Measurements from ENCODE around the gene RYR2. TPM values are rescaled to one million over a fixed set of nuclear protein-coding genes. Genes with fewer than 3 reads are reported as not detected.

RYR2 gene
- total RNA-seq, 1 donor from 2014 or later = 8.7 TPM

DNA sequence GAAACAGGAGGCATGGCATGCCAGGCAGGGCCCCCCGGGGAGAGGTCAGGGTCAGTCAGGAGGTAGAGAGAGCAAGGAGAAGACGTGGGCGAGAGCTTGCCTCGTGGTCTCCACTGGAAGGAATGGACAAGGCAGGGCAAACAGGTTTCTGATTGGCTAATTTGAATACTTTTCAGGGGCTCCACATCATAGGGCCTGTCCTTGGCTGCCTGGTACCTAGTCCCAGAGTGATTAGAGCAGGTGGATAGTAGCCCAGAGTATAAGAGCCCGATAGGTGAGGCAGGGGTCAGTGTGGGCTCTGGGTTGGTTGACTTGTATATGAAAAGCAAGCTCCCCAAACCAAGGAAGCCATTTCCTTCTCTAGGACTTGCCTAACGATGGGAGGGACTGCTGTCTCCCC is 670.1 kb downstream of the RYR2 start:
- H3K9me3 Mint-ChIP-seq = no peaks in the 10 kb centered on the region
- no peak overlapping the region for H3K4me3 Mint-ChIP-seq (ENCODE audit: low read depth)
- H3K4me1 Mint-ChIP-seq (ENCODE audit: low read depth) = no peaks in the 10 kb centered on the region
- intact Hi-C loops (cut with micrococcal nuclease) = no loop called here
- no peak for DNase-seq (ENCODE audit: low spot score)
- H3K36me3 Mint-ChIP-seq (ENCODE audit: low read depth) = no peaks in the 10 kb centered on the region
- H3K27ac Mint-ChIP-seq = no peak overlapping the region
- no peaks in the 10 kb centered on the region for H3K27me3 Mint-ChIP-seq (ENCODE audit: low read depth)

DNA sequence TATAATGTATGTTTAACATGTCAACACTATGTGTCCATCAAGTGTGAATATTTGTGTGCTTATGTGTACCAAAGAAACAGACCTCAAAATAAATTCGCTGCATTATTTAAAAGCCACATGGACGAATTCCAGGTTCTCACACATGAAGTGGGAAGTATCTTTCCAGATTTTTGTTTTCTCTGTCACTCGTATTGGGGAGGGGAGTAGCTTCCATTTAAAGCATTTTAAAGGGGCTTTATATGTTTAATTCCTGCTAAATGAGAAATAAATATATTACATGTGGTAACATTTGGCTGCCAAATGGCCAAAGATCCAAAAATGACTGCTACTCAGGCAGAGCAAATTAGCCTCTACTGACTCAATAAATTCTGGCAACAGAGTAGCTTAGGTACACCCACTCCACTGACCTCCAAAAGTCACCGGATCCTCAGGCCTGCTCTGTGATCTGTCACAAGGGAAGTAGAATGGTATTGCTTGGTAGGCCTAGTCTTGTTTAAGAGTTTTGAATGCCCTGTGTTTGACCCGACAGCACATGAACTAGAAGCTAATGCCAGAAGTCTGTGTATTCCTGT is 670.7 kb downstream of the RYR2 start:
- Mint-ChIP-seq H3K9me3 (no peaks in the 10 kb centered on the region), H3K27me3 (ENCODE audit: low read depth) (no peaks in the 10 kb centered on the region), H3K27ac (no peak overlapping the region), H3K4me3 (ENCODE audit: low read depth) (no peak overlapping the region), H3K36me3 (ENCODE audit: low read depth) (no peaks in the 10 kb centered on the region), H3K4me1 (ENCODE audit: low read depth) (no peaks in the 10 kb centered on the region)
- DNase-seq (ENCODE audit: low spot score) = no peak
- intact Hi-C loops (cut with micrococcal nuclease) = no loop called here

DNA sequence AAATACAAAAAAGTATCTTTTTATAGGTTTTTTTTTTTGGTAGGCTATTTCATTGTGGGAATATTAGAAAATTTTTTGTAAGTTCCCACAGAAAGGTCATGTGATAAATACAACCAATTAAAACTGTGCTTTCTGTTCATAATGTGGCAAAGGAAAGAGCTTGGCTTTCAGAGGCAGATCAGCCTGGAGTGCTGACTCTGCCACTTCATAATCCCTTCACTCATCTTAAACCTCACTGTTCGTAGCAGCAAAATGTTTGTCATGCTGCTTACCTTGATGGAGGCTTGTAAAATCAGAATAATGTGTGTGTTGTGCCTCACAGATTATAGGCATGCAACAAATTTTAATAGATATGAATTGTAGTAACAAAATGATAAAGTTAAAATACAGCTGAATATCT is 671.9 kb downstream of the RYR2 start:
- H3K27me3 Mint-ChIP-seq (ENCODE audit: low read depth) = no peaks in the 10 kb centered on the region
- no peak for DNase-seq (ENCODE audit: low spot score)
- no peaks in the 10 kb centered on the region for H3K4me1 Mint-ChIP-seq (ENCODE audit: low read depth)
- H3K27ac Mint-ChIP-seq = no peak overlapping the region
- H3K9me3 Mint-ChIP-seq = no peaks in the 10 kb centered on the region
- H3K4me3 Mint-ChIP-seq (ENCODE audit: low read depth) = no peak overlapping the region
- intact Hi-C loops (cut with micrococcal nuclease) = no loop called here
- H3K36me3 Mint-ChIP-seq (ENCODE audit: low read depth) = no peaks in the 10 kb centered on the region

DNA sequence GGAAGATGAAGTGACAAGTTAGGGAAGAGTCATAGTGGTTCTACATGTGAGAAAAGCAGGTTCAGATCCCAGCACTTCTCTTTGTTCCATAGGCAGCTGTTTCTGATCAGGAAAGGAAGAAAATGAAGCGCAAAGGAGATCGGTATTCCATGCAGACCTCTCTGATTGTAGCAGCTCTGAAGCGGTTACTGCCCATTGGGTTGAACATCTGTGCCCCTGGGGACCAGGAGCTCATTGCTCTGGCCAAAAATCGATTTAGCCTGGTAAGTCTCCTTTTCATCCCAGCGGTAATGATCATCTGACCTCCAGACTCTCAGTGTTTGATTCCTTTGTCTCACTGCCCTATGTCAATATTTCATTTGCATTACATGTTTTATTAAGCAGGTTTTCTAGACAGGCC is 675.1 kb downstream of the RYR2 start:
- DNase-seq (ENCODE audit: low spot score) = no peak
- intact Hi-C loops (cut with micrococcal nuclease) = no loop called here
- H3K4me3 Mint-ChIP-seq (ENCODE audit: low read depth) = no peak overlapping the region
- no peaks in the 10 kb centered on the region for H3K9me3 Mint-ChIP-seq
- no peak overlapping the region for H3K27ac Mint-ChIP-seq
- H3K4me1 Mint-ChIP-seq (ENCODE audit: low read depth) = no peaks in the 10 kb centered on the region
- no peaks in the 10 kb centered on the region for H3K36me3 Mint-ChIP-seq (ENCODE audit: low read depth)
- H3K27me3 Mint-ChIP-seq (ENCODE audit: low read depth) = no peaks in the 10 kb centered on the region

DNA sequence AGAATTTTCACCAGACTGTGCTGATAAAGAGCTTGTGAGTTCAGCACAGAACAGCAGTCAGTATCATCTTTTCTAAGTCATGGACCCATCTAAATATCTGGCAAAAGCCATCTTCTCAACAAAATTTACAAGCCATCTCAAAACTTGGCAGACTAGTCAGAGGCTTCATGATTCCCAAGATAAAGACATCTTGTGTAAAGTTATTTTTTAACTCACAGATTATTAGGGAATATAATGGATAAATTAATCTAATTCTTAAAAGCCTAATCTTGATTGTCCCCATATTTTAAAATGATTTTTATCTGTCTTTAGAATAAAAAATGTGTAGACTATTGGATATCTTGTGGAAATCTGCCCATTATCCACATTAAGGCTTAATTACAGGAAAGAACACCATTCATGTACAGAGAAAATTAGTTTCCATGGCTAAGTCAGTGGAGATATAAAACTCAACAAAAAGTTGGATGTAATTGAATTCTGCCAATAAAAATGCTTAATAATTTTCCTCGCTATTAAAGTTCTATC is 688.9 kb downstream of the RYR2 start:
- peaks cover 7% of the 10 kb centered on the region for H3K9me3 Mint-ChIP-seq
- H3K27me3 Mint-ChIP-seq (ENCODE audit: low read depth) = no peaks in the 10 kb centered on the region
- DNase-seq (ENCODE audit: low spot score) = no peak
- H3K4me3 Mint-ChIP-seq (ENCODE audit: low read depth) = no peak overlapping the region
- intact Hi-C loops (cut with micrococcal nuclease) = no loop called here
- H3K36me3 Mint-ChIP-seq (ENCODE audit: low read depth) = no peaks in the 10 kb centered on the region
- H3K4me1 Mint-ChIP-seq (ENCODE audit: low read depth) = no peaks in the 10 kb centered on the region
- no peak overlapping the region for H3K27ac Mint-ChIP-seq

DNA sequence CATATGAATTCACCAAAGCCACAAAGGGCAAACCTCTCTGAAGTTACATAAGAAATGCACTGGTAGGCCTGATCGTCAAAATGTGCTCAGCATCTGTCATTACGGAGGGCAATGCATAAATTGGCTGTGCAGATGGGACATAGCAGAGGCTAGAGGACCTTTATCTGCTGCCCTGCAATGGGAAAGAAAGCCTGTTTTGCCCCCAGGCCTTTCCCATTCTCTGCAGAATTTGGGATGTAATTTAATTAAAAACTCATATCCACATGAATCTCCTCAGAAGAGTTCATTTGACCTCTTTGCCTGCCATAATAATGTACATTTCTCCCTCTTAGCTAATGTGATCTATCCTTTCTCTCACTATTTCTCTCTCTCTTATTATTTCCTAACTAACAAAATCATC is 690.7 kb downstream of the RYR2 start:
- H3K27me3 Mint-ChIP-seq (ENCODE audit: low read depth) = no peaks in the 10 kb centered on the region
- peaks cover 7% of the 10 kb centered on the region for H3K9me3 Mint-ChIP-seq
- DNase-seq (ENCODE audit: low spot score) = no peak
- peaks cover 8% of the 10 kb centered on the region for H3K4me1 Mint-ChIP-seq (ENCODE audit: low read depth)
- no peaks in the 10 kb centered on the region for H3K36me3 Mint-ChIP-seq (ENCODE audit: low read depth)
- no peak overlapping the region for H3K27ac Mint-ChIP-seq
- H3K4me3 Mint-ChIP-seq (ENCODE audit: low read depth) = no peak overlapping the region
- intact Hi-C loops (cut with micrococcal nuclease) = no loop called here

DNA sequence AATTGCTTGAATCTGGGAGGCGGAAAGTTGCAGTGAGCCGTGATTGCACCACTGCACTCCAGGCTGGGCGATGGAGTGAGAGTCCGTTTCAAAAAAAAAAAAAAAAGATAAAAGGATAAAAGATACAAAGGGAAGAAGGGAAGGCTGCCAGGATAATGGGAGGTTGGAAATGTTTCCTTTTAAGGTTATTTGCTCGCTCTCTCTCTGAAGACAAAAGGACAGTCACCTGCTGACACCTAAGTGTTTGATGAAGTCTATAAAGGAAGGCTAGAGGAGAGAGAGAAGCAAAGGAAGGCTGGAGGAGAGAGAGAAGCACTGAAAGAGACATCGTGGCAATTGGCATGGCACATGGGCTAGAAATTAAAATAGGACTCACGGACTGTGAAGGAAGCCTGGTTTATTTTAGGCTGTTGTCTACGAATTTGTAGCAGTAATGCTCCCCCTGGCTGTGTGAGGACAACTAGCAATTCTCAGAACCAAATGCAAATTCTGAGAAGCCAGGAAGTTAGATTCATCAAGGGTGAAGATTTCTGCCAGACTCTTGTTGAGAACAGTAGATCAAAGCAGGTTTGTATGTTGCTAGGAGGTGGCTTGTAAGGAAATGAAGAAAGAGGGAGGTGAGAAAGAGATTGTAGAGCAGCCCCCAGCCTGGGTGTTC is 694.5 kb downstream of the RYR2 start:
- intact Hi-C loops (cut with micrococcal nuclease) = no loop called here
- H3K4me1 Mint-ChIP-seq (ENCODE audit: low read depth) = peaks cover 13% of the 10 kb centered on the region
- H3K27me3 Mint-ChIP-seq (ENCODE audit: low read depth) = no peaks in the 10 kb centered on the region
- peaks cover 7% of the 10 kb centered on the region for H3K9me3 Mint-ChIP-seq
- peak overlapping the region; percentile 58 for H3K27ac Mint-ChIP-seq
- no peaks in the 10 kb centered on the region for H3K36me3 Mint-ChIP-seq (ENCODE audit: low read depth)
- no peak overlapping the region for H3K4me3 Mint-ChIP-seq (ENCODE audit: low read depth)
- peak; percentile 22 for DNase-seq (ENCODE audit: low spot score)

DNA sequence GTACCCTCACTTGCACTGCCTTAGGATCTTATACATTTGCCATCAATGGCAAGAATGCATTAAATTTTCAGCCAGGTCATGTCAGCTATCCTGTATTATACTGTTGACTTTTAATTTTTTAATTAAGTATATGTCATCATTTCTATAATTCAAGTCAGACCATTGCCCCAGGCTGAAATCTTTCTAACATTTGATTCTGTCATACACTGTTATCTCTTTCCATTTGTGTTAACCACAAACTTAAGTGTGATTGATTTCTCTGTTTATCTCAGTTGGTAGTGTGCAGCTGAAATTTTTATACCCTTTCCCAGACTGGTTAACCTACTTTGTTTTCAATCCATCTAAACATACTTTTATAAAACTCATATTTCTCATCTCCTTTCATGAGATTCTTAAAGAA is 695.5 kb downstream of the RYR2 start:
- Mint-ChIP-seq H3K36me3 (ENCODE audit: low read depth) (no peaks in the 10 kb centered on the region), H3K4me3 (ENCODE audit: low read depth) (no peak overlapping the region), H3K27ac (no peak overlapping the region), H3K4me1 (ENCODE audit: low read depth) (peaks cover 13% of the 10 kb centered on the region), H3K9me3 (peaks cover 7% of the 10 kb centered on the region), H3K27me3 (ENCODE audit: low read depth) (no peaks in the 10 kb centered on the region)
- intact Hi-C loops (cut with micrococcal nuclease) = no loop called here
- no peak for DNase-seq (ENCODE audit: low spot score)

DNA sequence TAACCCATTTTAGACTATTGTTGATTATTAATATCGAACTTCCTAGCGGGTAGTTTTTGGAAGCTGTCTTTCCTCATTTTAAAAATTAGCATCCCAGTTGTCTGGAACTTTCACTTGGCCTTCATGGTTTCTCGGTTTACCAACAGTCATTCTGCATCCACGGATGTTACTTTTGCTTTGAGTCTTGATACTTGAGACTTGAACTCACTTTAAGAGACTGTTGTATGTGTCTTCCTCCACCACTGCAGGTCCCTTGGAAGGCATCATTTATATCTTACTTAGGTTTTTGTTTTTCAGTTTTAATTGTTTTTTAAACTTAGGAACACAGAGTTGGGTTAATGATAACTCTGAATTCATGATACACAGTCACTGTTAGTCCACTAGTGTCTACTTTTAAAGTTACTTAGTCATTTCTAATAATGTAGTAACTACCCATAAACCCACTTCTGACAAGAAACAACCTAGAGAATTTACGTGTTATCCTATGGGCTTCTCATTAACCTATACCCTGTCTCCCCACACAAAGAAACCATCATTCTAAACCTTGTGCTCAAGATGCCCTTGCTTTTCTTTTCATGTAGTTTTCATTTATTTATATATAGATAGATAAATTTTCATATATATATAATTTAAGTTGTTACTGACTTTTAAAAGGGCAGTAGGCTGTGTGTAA is 696.1 kb downstream of the RYR2 start:
- Mint-ChIP-seq H3K9me3 (peaks cover 7% of the 10 kb centered on the region), H3K27me3 (ENCODE audit: low read depth) (no peaks in the 10 kb centered on the region), H3K27ac (no peak overlapping the region), H3K4me3 (ENCODE audit: low read depth) (no peak overlapping the region), H3K4me1 (ENCODE audit: low read depth) (peaks cover 13% of the 10 kb centered on the region), H3K36me3 (ENCODE audit: low read depth) (no peaks in the 10 kb centered on the region)
- intact Hi-C loops (cut with micrococcal nuclease) = no loop called here
- DNase-seq (ENCODE audit: low spot score) = no peak

DNA sequence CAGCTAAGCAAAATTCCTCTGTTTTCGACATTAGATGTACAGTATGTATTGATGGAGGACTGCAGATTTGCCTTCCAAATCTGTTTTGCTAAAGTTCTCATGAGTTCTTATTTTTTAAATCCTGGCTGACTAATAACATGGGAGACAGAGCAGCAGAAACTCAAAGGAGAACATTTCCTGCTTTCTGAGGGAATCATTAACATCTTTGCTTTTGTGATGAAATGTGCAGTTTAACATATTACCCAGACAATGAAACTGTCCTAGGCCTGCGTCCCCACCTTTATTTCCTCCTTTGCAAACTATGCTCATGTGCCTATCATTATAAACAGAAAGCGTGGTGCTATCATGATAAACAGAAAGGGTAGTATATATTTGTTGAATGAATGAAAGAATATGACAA is 698.9 kb downstream of the RYR2 start:
- H3K9me3 Mint-ChIP-seq = no peaks in the 10 kb centered on the region
- H3K4me3 Mint-ChIP-seq (ENCODE audit: low read depth) = no peak overlapping the region
- H3K36me3 Mint-ChIP-seq (ENCODE audit: low read depth) = no peaks in the 10 kb centered on the region
- no peaks in the 10 kb centered on the region for H3K27me3 Mint-ChIP-seq (ENCODE audit: low read depth)
- DNase-seq (ENCODE audit: low spot score) = no peak
- H3K4me1 Mint-ChIP-seq (ENCODE audit: low read depth) = peaks cover 13% of the 10 kb centered on the region
- intact Hi-C loops (cut with micrococcal nuclease) = no loop called here
- H3K27ac Mint-ChIP-seq = no peak overlapping the region

DNA sequence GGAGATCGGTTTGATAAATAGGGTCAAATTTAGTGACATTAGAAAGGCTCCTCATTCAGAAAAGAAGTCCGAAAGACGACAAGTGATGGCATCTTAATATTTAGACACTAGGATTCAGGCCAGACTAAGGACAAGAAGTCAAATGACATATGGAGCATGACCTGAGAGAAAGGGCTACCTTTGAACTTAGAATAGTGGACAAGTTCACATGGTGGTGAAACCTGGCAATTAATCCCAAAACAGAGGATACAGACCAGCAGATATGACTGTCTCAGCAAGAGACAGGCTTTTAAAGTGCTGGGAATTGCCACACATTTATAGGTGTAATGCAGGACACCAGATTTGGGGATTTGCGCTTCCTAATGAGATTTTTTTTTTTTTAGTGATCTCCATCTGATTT is 703.6 kb downstream of the RYR2 start:
- Mint-ChIP-seq H3K27me3 (ENCODE audit: low read depth) (no peaks in the 10 kb centered on the region), H3K27ac (no peak overlapping the region), H3K4me3 (ENCODE audit: low read depth) (no peak overlapping the region), H3K4me1 (ENCODE audit: low read depth) (no peaks in the 10 kb centered on the region), H3K9me3 (no peaks in the 10 kb centered on the region), H3K36me3 (ENCODE audit: low read depth) (no peaks in the 10 kb centered on the region)
- no peak for DNase-seq (ENCODE audit: low spot score)
- intact Hi-C loops (cut with micrococcal nuclease) = no loop called here

DNA sequence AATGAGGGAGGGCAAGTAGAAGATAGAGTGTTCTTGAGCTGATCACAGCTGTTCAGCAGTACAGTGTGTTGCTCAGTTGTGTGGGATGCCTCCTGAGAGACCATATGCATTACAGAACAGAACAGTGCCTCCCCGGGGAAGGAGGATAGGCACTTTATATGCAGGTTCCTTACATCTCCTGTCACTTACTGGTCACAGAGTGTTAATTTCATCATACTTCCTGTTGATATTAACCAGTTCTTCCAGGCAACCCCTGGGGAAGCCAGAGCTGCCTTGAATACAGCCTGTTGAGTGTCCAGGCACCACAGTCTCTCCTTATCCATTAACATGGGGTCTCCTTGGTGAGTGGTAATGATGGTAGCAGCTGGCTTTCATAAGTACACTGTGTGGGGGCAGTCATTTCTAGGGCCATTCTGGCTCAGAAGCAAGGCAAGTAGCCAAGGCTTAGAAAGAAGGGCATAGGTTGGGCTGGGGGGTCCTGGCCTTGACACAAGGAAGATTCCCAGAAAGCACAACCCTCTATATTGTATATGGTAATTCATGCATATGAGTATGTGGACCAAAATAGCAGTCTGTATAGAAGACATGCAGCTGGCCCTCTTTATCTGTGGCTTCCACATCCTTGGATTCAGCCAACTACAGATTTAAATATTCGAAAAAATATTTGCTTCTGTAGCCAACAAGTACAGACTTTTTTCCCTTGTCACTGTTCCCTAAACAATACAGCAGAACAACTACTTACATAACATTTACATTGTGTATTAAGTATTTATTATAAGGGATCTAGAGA is 706.4 kb downstream of the RYR2 start:
- no peak overlapping the region for H3K4me3 Mint-ChIP-seq (ENCODE audit: low read depth)
- H3K4me1 Mint-ChIP-seq (ENCODE audit: low read depth) = no peaks in the 10 kb centered on the region
- H3K27ac Mint-ChIP-seq = no peak overlapping the region
- DNase-seq (ENCODE audit: low spot score) = no peak
- intact Hi-C loops (cut with micrococcal nuclease) = no loop called here
- H3K9me3 Mint-ChIP-seq = no peaks in the 10 kb centered on the region
- H3K36me3 Mint-ChIP-seq (ENCODE audit: low read depth) = no peaks in the 10 kb centered on the region
- H3K27me3 Mint-ChIP-seq (ENCODE audit: low read depth) = no peaks in the 10 kb centered on the region

DNA sequence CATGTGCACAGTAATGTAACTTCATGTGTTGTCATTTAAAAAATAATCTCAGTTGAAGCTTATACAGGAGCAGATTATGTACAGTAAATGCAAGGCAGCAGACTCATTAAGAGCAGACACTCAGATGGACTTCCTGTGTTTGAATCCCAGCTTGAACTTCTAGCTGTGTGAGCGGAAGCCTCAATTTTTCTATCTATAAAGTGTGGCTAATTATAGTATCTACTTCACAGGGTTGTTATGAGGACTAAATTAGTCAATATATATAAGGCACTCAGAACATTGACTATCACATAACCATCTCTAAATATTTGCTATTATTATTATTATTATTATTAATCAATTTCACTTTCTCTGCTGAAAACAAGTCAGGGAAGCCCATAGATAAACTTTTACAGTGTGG is 707.1 kb downstream of the RYR2 start:
- Mint-ChIP-seq H3K36me3 (ENCODE audit: low read depth) (no peaks in the 10 kb centered on the region), H3K4me3 (ENCODE audit: low read depth) (no peak overlapping the region), H3K4me1 (ENCODE audit: low read depth) (no peaks in the 10 kb centered on the region), H3K27me3 (ENCODE audit: low read depth) (no peaks in the 10 kb centered on the region), H3K27ac (no peak overlapping the region), H3K9me3 (no peaks in the 10 kb centered on the region)
- intact Hi-C loops (cut with micrococcal nuclease) = no loop called here
- no peak for DNase-seq (ENCODE audit: low spot score)

Measured in activated T-helper 2 cell treated with anti-CD3 and anti-CD28 coated beads, Interferon-gamma antibody, Interleukin-2, Interleukin-4, amounts not matched to agents 10 μg/mL and 5 μg/mL and 100 μg/mL, durations not matched to agents 14 hours and 24 hours and 36 hours (primary cell).